HepG2 (cell line): ENCODE data around the gene SNRPB2. TPM values are rescaled to one million over a fixed set of nuclear protein-coding genes. Genes with fewer than 3 reads are reported as not detected.
A peak's percentile ranks its signal among the peaks of the same experiment; 100 is the strongest.

ENCODE experiments used
- AHDC1 ChIP-seq: sonication (generic); formaldehyde crosslinking; IDR thresholded peaks from 2 replicates; pipeline ENCODE4 v1.5.1; 2020; ENCODE audit warnings: mild to moderate bottlenecking, missing genetic modification reagents, borderline replicate concordance
- BCLAF1 ChIP-seq: fragments of 450-650 bp; IDR thresholded peaks from 2 replicates; pipeline ENCODE4 v1.6.1; 2017; ENCODE audit warnings: mild to moderate bottlenecking
- CHCHD3 ChIP-seq: sonication (generic); formaldehyde crosslinking; IDR thresholded peaks from 2 replicates; pipeline ENCODE4 v1.8.0; 2022; ENCODE audit warnings: mild to moderate bottlenecking, missing genetic modification reagents, moderate library complexity
- FLYWCH1 ChIP-seq: sonication (generic); formaldehyde crosslinking; IDR thresholded peaks from 2 replicates; pipeline ENCODE4 v1.8.1; 2023; ENCODE audit warnings: mild to moderate bottlenecking, missing genetic modification reagents
- HNF4A ChIP-seq: sonication (generic); formaldehyde crosslinking; IDR thresholded peaks from 2 replicates; pipeline ENCODE4 v1.4.0; 2020; ENCODE audit warnings: missing genetic modification reagents
- IKZF4 ChIP-seq: sonication (generic); formaldehyde crosslinking; IDR thresholded peaks from 2 replicates; pipeline ENCODE4 v1.5.1; 2020; ENCODE audit warnings: borderline replicate concordance, mild to moderate bottlenecking, low read depth, missing genetic modification reagents; ENCODE audit errors: not compliant biosample characterization
- MAFG ChIP-seq: sonication (generic); formaldehyde crosslinking; IDR thresholded peaks from 2 replicates; pipeline ENCODE4 v1.5.1; 2020; ENCODE audit warnings: mild to moderate bottlenecking, missing genetic modification reagents
- NBN ChIP-seq: fragments of 450-650 bp; conservative IDR thresholded peaks from 2 replicates; pipeline ENCODE4 v1.6.1; 2017
- NR2C2 ChIP-seq: sonication (generic); formaldehyde crosslinking; IDR thresholded peaks from 2 replicates; pipeline ENCODE4 v1.4.0; 2020; ENCODE audit warnings: missing genetic modification reagents, mild to moderate bottlenecking, moderate library complexity, borderline replicate concordance
- POLR2A ChIP-seq, 2 experiments: IDR thresholded peaks; 2 replicates each; pipeline ENCODE4 v1.6.1; 2011; ENCODE audit warnings: low read depth in 2 of 2, low read length in 2 of 2, mild to moderate bottlenecking in 1 of 2, moderate library complexity in 1 of 2; ENCODE audit not compliant: insufficient read depth in 1 of 2
- PRDM15 ChIP-seq: sonication (generic); formaldehyde crosslinking; IDR thresholded peaks from 2 replicates; pipeline ENCODE4 v1.4.0; 2020; ENCODE audit warnings: missing genetic modification reagents
- SNAI1 ChIP-seq: sonication (generic); formaldehyde crosslinking; IDR thresholded peaks from 2 replicates; pipeline ENCODE4 v1.5.0; 2020; ENCODE audit warnings: mild to moderate bottlenecking, missing genetic modification reagents, borderline replicate concordance
- TEAD2 ChIP-seq: sonication (generic); formaldehyde crosslinking; IDR thresholded peaks from 2 replicates; pipeline ENCODE4 v1.9.0; 2021; ENCODE audit warnings: missing genetic modification reagents
- THAP7 ChIP-seq: sonication (generic); formaldehyde crosslinking; IDR thresholded peaks from 2 replicates; pipeline ENCODE4 v1.8.1; 2023; ENCODE audit warnings: mild to moderate bottlenecking, missing genetic modification reagents
- ZFP36 ChIP-seq: fragments of 150-350 bp; IDR thresholded peaks from 2 replicates; pipeline ENCODE4 v1.6.1; 2018; ENCODE audit warnings: borderline replicate concordance, low read length, low read depth; ENCODE audit not compliant: partially characterized antibody
- polyA plus RNA-seq, 8 experiments: library from polyadenylated mRNA; depleted of rRNA in 3 of 8; stranded (reverse) in 7 of 8; unstranded in 1 of 8; fragments of >200 nt; fragmentation: Illumina TruSeq in 4 of 8; extraction: Trizol in 4 of 8; gene quantifications; 2 replicates each; pipeline versions ENCODE4 v1.2.1 to v1.2.3, GENCODE V29; 2011 to 2016; ENCODE audit warnings: low read depth in 4 of 8, missing spikeins in 1 of 8, mixed read lengths in 1 of 8; ENCODE audit not compliant: insufficient read depth in 1 of 8
- total RNA-seq, 5 experiments: library from RNA; depleted of rRNA; stranded (reverse); fragments of >200 nt; fragmentation: Illumina TruSeq; extraction: Trizol; gene quantifications; 2 replicates each; pipeline ENCODE4 v1.2.3, GENCODE V29; 2016; ENCODE audit warnings: low read depth in 1 of 5

Gene SNRPB2
- total and polyA plus RNA-seq, 2 of the 13 experiments (the other 11 are each of a cell fraction or from before 2014, with no cell fraction given), result 107 to 204 TPM

GRCh38 chr20:16729565-16730460, at the start of gene SNRPB2 (continued):
- TF ChIP-seq NR2C2 (CRISPR knock-in tag) (peak; percentile 91), CHCHD3 (peak; percentile 98), HNF4A (CRISPR knock-in tag) (peak; percentile 25), PRDM15 (CRISPR knock-in tag) (peak; percentile 91), FLYWCH1 (CRISPR knock-in tag) (peak; percentile 88; the same call in 1 of the 2 replicates), IKZF4 (CRISPR knock-in tag) (peak; percentile 95), MAFG (CRISPR knock-in tag) (peak; percentile 31; the same call in 1 of the 2 replicates), POLR2A (IDR thresholded peaks at IDR 0.05; ENCODE audit: insufficient read depth in 1 of 2, low read depth in 2 of 2, low read length in 2 of 2) (peak; percentile 97 to 98), SNAI1 (CRISPR knock-in tag) (peak; percentile 88; the same call in 1 of the 2 replicates), NBN (no peak), ZFP36 (peak; percentile 37), BCLAF1 (no peak), THAP7 (CRISPR knock-in tag) (peak; percentile 59; the same call in 1 of the 2 replicates), AHDC1 (CRISPR knock-in tag) (peak; percentile 63; the same call in 1 of the 2 replicates), TEAD2 (CRISPR knock-in tag) (no peak)
